Effector memory CD8-positive, alpha-beta T cell (primary cell): ENCODE data around the gene OR2V2.
"Not testable (repeated sequence)": the region's sequence is repeated elsewhere in the genome, so short reads cannot be mapped to it uniquely, and the experiment has no call there.

Experiments used
- ATAC-seq: fragments of 150-1000 bp; cut with Tn5 transposase; replicated peaks from 2 replicates; pipeline ENCODE4 v1.10.0; 2021; ENCODE audit warnings: mild to moderate bottlenecking, moderate library complexity
- DNase-seq, 3 experiments: peaks; one replicate each; pipeline ENCODE4 v3.0.0; 2021
- H3K27ac Mint-ChIP-seq, 2 donors: one replicate each; pipeline ENCODE4 v1.8.0; 2022; ENCODE audit warnings: mild to moderate bottlenecking in 2 of 2, mixed read lengths in 2 of 2, moderate library complexity in 2 of 2
- H3K27me3 Mint-ChIP-seq, 2 donors: one replicate each; pipeline ENCODE4 v1.8.0; 2022; ENCODE audit warnings: mixed read lengths in 2 of 2
- H3K36me3 Mint-ChIP-seq: one replicate; pipeline ENCODE4 v1.8.0; 2022; ENCODE audit warnings: mild to moderate bottlenecking, moderate library complexity, mixed read lengths; ENCODE audit not compliant: insufficient read depth
- H3K4me1 Mint-ChIP-seq, 2 donors: one replicate each; pipeline ENCODE4 v1.8.0; 2022; ENCODE audit warnings: low read depth in 2 of 2, mixed read lengths in 2 of 2
- H3K4me3 Mint-ChIP-seq, 2 donors: one replicate each; pipeline ENCODE4 v1.8.0; 2022; ENCODE audit warnings: mild to moderate bottlenecking in 2 of 2, mixed read lengths in 2 of 2, moderate library complexity in 2 of 2
- H3K9me3 Mint-ChIP-seq, 2 donors: one replicate each; pipeline ENCODE4 v1.8.0; 2022; ENCODE audit warnings: mixed read lengths in 2 of 2

Gene OR2V2

DNA sequence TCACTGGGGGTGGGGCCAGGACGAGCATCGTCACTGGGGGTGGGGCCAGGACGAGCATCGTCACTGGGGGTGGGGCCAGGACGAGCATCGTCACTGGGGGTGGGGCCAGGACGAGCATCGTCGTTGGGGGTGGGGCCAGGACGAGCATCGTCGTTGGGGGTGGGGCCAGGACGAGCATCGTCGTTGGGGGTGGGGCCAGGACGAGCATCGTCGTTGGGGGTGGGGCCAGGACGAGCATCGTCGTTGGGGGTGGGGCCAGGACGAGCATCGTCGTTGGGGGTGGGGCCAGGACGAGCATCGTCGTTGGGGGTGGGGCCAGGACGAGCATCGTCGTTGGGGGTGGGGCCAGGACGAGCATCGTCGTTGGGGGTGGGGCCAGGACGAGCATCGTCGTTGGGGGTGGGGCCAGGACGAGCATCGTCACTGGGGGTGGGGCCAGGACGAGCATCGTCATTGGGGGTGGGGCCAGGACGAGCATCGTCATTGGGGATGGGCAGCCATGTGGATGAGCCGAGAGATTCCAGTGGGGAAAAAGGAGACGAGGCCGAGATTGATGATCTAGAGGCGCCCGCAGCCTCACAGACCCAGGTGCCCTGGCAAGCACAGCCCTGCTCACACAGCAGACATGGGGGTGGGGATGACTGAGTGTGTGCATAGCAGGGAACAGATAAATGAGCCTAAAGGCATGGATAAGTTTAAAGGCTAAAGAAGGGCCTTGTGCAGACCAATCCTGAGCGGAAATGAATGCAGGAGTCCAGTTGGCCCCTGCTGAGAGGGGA lies 13.6 kb downstream of the OR2V2 start:
- H3K4me1 Mint-ChIP-seq = peaks cover 18 to 21% of the 10 kb centered on the region in 2 donors

DNA sequence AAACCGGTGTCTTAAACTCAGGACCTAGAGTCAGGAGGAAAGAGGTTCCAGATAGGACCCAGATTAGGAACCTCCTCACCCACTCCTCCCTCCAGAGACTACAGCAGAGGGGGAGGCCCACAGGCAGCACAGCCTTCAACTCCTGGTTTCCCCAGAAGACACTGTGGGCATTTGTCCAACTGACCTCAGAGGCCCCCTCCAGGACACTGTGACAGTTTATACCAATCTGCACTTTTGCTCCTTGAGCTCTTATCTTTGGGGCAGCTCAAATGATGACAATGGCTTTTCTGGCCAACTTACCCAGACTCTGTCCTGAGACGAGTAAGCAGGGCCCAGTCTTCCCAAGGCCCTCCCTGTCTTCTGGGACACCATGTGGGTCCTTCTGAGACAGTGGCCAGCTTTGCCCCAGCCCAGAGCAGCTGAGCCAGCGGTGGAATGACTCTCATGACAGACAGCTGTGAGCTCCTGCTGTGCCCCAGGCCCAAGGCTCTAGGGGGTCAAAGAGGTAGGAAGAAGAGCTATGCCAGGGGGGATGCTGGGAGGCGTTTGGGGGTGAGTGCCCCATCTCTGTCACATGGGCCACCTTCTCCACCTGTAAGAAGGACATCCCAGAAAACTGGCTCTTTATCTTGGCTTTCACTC lies 14.3 kb downstream of the OR2V2 start:
- Mint-ChIP-seq H3K27me3 (peaks cover 0 to 18% of the 10 kb centered on the region in 2 donors), H3K4me1 (peaks cover 23 to 24% of the 10 kb centered on the region in 2 donors), H3K27ac (peak overlapping the region; percentile 81 to 98), H3K4me3 (peak overlapping the region; percentile 66 to 71), H3K36me3 (peaks cover 26% of the 10 kb centered on the region), H3K9me3 (peaks cover 0 to 2% of the 10 kb centered on the region in 2 donors)
- DNase-seq (no peak), ATAC-seq (no peak)

More for the DNA sequence above, 13.6 kb downstream of the OR2V2 start:
- H3K36me3 Mint-ChIP-seq = peaks cover 26% of the 10 kb centered on the region
- peak overlapping the region; percentile 66 to 86 for H3K4me3 Mint-ChIP-seq
- peaks cover 0 to 13% of the 10 kb centered on the region in 2 donors for H3K27me3 Mint-ChIP-seq
- H3K9me3 Mint-ChIP-seq = not testable (repeated sequence)
- peak overlapping the region; percentile 96 to 98 for H3K27ac Mint-ChIP-seq
- ATAC-seq (peak; percentile 24), DNase-seq (peak; percentile 24 to 70 (median 39))

DNA sequence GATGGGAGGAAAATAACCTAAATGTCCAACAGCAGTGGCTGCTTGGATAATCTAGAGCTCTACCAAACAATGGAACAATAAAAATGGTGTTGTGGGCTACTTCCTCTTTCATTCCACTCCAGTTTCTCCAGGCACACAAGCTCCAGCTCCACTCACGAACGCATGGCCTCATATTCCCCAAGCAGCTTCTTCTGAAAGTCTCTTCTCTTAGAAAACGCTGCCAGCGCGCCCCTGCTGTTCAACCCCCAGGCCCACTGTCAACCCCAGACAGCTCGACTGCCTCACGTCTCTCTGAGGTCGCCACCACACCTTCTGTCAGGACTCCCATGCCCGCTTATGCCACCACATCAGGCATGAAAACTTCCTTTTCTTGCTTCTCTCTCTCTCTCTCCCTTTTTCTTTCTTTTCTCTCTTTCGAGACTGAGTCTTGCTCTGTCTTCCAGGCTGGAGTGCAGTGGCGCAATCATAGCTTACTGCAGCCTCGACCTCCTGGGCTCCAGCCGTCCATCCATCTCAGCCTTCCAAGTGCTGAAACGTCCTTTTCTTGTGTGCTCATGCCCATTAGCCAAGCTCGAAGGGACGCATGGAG lies 16.2 kb downstream of the OR2V2 start:
- peak overlapping the region; percentile 75 to 89 for H3K27ac Mint-ChIP-seq

DNA sequence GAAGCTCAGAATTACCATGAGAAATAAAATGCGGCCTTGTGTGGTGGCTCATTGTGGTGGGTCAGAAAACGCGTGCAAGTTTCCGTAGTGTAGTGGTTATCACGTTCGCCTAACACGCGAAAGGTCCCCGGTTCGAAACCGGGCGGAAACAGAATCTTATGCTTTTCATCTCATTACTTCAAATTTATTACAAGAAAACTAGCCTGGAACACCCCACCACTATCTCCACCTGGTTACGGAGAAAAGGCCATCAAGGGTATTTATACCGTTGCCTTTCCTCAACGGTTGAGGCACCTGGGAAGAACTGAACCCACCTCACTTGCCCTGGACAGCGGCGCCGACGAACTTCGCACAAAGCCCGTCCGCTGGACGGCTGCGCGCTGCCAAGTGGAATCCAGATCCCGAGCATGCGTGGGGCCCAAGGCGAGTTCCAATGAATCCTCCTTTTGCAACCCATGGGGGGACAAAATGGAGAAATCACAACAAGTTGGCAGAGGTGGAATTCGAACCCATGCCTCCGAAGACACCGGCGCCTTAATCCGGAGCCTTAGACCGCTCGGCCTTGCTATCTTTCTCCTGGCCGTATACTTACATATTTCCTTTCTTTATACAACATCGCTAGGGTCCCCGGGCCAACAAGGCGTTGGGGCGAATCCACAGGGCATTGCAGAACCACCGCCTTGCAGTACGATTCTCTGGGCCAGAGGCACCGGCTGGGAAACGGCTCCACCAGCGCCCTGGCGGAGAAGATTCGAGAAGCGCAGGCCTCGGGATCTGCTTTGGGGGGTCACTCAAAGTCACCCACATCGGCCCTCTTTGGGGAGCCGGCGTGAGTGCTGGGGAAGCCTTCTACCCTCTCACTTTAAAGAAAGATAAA lies 16.9 kb downstream of the OR2V2 start:
- peaks cover 0 to 42% of the 10 kb centered on the region in 2 donors for H3K27me3 Mint-ChIP-seq
- H3K4me3 Mint-ChIP-seq = peak overlapping the region; percentile 51 to 70
- ATAC-seq (no peak), DNase-seq (no peak)
- peaks cover 0 to 4% of the 10 kb centered on the region in 2 donors for H3K9me3 Mint-ChIP-seq
- peaks cover 35% of the 10 kb centered on the region for H3K36me3 Mint-ChIP-seq
- H3K27ac Mint-ChIP-seq = peak overlapping the region; percentile 75 to 89
- H3K4me1 Mint-ChIP-seq = peaks cover 30 to 39% of the 10 kb centered on the region in 2 donors

More for the DNA sequence above, 16.2 kb downstream of the OR2V2 start:
- ATAC-seq = no peak
- DNase-seq = no peak
- Mint-ChIP-seq H3K36me3 (peaks cover 29% of the 10 kb centered on the region), H3K4me3 (peak overlapping the region; percentile 15 to 70), H3K4me1 (peaks cover 30 to 36% of the 10 kb centered on the region in 2 donors), H3K27me3 (peaks cover 0 to 34% of the 10 kb centered on the region in 2 donors), H3K9me3 (peaks cover 0 to 2% of the 10 kb centered on the region in 2 donors)

DNA sequence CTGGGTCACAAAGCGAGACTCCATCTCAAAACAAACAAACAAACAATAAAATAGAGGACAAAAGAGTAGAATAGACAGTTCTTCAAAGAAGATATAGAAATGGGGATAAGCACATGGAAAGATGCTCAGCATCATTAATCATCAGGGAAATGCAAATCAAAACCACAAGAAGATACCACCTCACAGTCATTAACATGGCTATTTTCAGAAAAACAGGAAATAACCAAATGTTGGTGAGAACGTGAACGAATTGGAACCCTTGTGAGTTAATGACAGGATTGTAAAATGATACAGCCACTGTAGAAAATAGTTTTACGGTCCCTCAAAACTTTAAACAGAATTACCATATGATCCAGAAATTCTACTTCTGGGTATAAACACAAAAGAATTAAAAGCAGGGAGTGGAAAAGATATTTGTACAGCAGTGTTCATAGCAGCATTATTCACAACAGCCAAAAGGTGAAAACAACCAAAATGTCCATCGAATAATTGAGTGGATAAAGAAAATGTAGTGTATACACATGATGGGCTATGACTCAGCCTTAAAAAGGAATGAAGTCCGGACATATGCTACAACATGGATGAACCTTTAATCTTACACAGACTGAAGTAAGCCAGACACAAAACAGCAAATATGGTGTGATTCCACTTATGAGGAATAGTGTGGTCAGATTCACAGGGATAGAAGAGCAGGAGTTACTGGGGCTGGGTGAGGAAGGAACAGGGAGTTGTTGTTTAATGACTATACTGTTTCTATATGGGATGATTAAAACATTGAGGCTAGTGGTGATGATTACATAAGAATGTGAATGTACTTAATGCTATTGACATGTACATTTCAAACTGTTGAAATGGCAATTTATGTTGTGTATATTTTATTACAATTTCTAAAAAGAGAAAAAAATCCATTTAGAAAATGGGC lies 19.7 kb downstream of the OR2V2 start:
- Mint-ChIP-seq H3K4me1 (peaks cover 29 to 38% of the 10 kb centered on the region in 2 donors), H3K4me3 (peak overlapping the region in 1 of 2 donors; percentile 18), H3K27me3 (peaks cover 11 to 60% of the 10 kb centered on the region in 2 donors), H3K27ac (peak overlapping the region in 1 of 2 donors; percentile 32), H3K36me3 (peaks cover 49% of the 10 kb centered on the region), H3K9me3 (peaks cover 0 to 6% of the 10 kb centered on the region in 2 donors)
- DNase-seq (no peak), ATAC-seq (no peak)

DNA sequence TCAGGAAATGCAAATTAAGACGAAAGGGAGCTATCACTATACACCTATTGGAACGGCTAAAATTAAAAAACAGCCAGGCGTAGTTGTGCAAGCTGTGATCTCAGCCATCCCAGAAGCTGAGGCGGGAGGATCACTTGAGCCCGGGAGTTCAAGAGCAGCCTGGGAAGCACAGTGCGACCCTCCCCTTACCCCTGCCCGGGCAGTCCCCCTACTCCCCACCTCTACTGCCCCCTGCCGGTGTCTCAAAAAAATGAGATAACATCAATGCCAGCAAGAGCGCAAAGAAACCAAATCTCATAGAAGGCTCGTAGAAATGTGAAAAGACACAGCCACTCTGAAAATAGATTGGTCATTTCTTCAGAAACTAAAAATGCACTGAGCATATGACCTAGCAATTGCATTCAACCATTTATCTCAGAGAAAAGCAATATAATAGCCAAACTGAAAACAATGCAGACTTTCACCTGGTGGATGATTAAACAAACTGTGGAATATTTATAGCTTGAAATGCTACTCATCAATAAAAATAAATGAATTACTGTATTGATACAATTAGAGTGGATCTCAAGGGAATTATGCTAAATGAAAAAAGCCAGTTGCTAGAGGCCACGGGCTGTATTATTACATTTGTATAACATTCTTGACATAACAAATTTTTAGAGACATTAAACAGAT lies 20.6 kb downstream of the OR2V2 start:
- H3K27me3 Mint-ChIP-seq = peaks cover 11 to 65% of the 10 kb centered on the region in 2 donors
- H3K4me3 Mint-ChIP-seq = peak overlapping the region in 1 of 2 donors; percentile 21
- peaks cover 29 to 42% of the 10 kb centered on the region in 2 donors for H3K4me1 Mint-ChIP-seq
- peaks cover 49% of the 10 kb centered on the region for H3K36me3 Mint-ChIP-seq
- peaks cover 0 to 6% of the 10 kb centered on the region in 2 donors for H3K9me3 Mint-ChIP-seq
- no peak for DNase-seq
- H3K27ac Mint-ChIP-seq = peak overlapping the region in 1 of 2 donors; percentile 53
- no peak for ATAC-seq

DNA sequence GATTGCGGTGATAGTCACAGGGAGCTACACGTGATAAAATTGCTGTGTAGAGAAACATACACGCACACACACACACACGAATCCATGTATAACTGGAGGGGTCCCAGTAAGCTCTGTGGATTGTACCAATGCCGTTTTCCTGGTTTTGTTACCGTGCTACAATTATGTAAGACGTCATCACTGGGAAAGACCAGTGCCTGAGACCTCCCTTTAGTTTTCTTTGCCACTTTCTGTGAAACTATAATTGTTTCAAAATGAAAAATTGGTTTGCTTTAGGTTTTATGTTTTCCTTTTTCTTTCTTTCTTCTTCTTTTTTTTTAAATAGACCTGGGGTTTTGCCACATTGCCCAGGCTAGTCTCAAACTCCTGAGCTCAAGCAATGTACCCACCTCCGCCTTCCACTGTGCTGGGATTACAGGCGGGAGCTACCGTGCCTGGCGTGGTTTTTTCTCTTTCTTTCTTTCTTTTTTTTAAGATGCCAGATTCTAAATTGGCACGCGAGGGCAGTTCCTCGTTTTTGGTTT lies 21.3 kb downstream of the OR2V2 start:
- H3K9me3 Mint-ChIP-seq = peaks cover 0 to 6% of the 10 kb centered on the region in 2 donors
- H3K27me3 Mint-ChIP-seq = peaks cover 11 to 72% of the 10 kb centered on the region in 2 donors
- H3K27ac Mint-ChIP-seq = no peak overlapping the region
- DNase-seq (no peak), ATAC-seq (no peak)
- peaks cover 49% of the 10 kb centered on the region for H3K36me3 Mint-ChIP-seq
- peaks cover 34 to 47% of the 10 kb centered on the region in 2 donors for H3K4me1 Mint-ChIP-seq
- H3K4me3 Mint-ChIP-seq = peak overlapping the region; percentile 72 to 75

DNA sequence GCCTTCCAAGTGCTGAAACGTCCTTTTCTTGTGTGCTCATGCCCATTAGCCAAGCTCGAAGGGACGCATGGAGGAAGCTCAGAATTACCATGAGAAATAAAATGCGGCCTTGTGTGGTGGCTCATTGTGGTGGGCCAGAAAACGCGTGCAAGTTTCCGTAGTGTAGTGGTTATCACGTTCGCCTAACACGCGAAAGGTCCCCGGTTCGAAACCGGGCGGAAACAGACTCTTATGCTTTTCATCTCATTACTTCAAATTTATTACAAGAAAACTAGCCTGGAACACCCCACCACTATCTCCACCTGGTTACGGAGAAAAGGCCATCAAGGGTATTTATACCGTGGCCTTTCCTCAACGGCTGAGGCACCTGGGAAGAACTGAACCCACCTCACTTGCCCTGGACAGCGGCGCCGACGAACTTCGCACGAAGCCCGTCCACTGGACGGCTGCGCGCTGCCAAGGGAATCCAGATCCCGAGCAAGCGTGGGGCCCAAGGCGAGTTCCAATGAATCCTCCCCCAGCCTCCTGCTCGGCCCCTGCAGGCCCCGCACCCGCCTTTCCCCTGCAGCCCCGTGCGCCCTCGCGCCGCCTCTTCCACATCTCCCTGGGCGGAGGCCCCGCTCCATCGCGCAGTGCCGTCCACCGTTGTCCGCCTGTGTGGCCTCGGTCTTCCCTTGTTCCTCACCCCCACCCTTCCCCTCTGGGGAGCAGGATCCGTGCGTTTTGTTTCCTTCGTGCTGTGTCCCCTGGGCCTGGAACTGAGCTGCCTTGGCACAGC lies 22.3 kb downstream of the OR2V2 start:
- H3K4me3 Mint-ChIP-seq = peak overlapping the region; percentile 72 to 75
- peak; percentile 62 for ATAC-seq
- peaks cover 49% of the 10 kb centered on the region for H3K36me3 Mint-ChIP-seq
- H3K4me1 Mint-ChIP-seq = peaks cover 33 to 44% of the 10 kb centered on the region in 2 donors
- not testable (repeated sequence) for H3K9me3 Mint-ChIP-seq
- H3K27me3 Mint-ChIP-seq = peaks cover 11 to 78% of the 10 kb centered on the region in 2 donors
- DNase-seq = peak; percentile 76 to 88 (median 80)
- peak overlapping the region; percentile 49 to 84 for H3K27ac Mint-ChIP-seq

DNA sequence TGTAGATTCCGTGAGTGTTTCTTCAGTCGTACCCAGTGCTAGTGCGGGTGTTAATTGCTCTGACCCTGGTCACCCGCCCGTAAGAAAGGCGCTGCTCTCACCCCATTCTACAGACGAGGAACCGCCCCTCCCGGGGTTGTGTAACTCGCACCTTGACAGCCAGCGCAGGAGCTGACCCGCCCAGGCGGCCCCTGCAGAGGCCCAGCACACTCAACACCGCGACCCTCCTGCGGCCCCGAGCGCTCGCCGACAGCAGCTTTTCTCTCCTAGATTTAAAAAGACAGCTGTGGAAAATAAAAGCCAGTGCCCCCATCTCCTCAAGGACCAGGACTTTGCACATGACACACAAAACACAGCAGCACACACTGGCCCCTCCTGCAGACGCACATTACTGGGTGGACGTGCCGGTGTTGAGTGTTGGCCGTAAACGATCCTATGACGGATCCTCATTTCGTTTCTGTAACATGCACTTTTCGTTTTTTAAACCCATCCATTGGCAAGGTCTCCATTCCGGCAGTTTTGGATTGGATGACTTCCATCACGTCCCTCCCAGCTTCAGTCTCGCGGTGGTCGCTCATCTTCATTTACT lies 22.9 kb downstream of the OR2V2 start:
- peaks cover 32 to 44% of the 10 kb centered on the region in 2 donors for H3K4me1 Mint-ChIP-seq
- peaks cover 44% of the 10 kb centered on the region for H3K36me3 Mint-ChIP-seq
- peak overlapping the region; percentile 72 to 75 for H3K4me3 Mint-ChIP-seq
- no peak for ATAC-seq
- DNase-seq = no peak
- peaks cover 0 to 4% of the 10 kb centered on the region in 2 donors for H3K9me3 Mint-ChIP-seq
- H3K27ac Mint-ChIP-seq = peak overlapping the region; percentile 61 to 84
- H3K27me3 Mint-ChIP-seq = peaks cover 11 to 76% of the 10 kb centered on the region in 2 donors

DNA sequence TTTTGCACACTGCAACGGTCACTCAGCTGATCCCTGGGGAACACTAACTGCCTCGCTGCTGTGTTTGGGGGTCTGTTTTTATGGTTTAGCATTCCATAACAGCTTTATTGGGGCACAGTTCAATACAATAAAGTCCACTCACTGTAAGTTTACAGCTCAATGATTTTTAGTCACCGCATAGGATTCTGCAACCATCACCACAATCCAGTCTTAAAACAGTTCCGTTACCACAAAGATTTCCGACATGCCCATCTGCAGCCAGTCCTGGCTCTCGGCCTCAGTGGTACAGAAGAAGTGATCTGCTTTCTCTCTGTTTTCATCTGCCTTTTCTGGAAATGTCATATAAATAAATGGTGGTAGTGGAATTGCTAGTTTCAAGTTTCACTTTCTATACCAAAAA lies 23.6 kb downstream of the OR2V2 start:
- peaks cover 11 to 70% of the 10 kb centered on the region in 2 donors for H3K27me3 Mint-ChIP-seq
- peaks cover 0 to 4% of the 10 kb centered on the region in 2 donors for H3K9me3 Mint-ChIP-seq
- H3K36me3 Mint-ChIP-seq = peaks cover 43% of the 10 kb centered on the region
- no peak for DNase-seq
- H3K27ac Mint-ChIP-seq = peak overlapping the region in 1 of 2 donors; percentile 61
- H3K4me1 Mint-ChIP-seq = peaks cover 32 to 44% of the 10 kb centered on the region in 2 donors
- ATAC-seq = no peak
- peak overlapping the region; percentile 72 to 75 for H3K4me3 Mint-ChIP-seq
